Measurements from ENCODE around the gene GPR157. TPM values are rescaled to one million over a fixed set of nuclear protein-coding genes. Genes with fewer than 3 reads are reported as not detected.

GPR157 gene
- total RNA-seq, 1 experiment from 2014 or later: 7.9 TPM

Other genes with a start within 250 kb of the GPR157 start
- 0.18 TPM in 1 of 2 replicates, not detected in the other for gene CA6, start 183.2 kb downstream of the GPR157 start, total RNA-seq (2014; rRNA removed)
- gene SLC2A7, start 102.7 kb downstream of the GPR157 start, total RNA-seq (2014; rRNA removed): not detected in 2 replicates
- not detected in 2 replicates for gene SLC2A5, start 59.5 kb downstream of the GPR157 start, total RNA-seq (2014; rRNA removed)
- 6.8 and 8.9 TPM in 2 replicates for gene H6PD, start 105.7 kb upstream of the GPR157 start, total RNA-seq (2014; rRNA removed)
- 18.1 and 32.9 TPM in 2 replicates for gene SPSB1, start 163.8 kb upstream of the GPR157 start, total RNA-seq (2014; rRNA removed)